Mucosa of stomach (tissue), 1 donor: ENCODE data around the gene FGF3.

ENCODE experiments used
- H3K27me3 ChIP-seq: one replicate; pipeline ENCODE4 v1.7.0; 2013; ENCODE audit warnings: mild to moderate bottlenecking, low read length; ENCODE audit not compliant: control insufficient read depth, insufficient read depth
- H3K36me3 ChIP-seq: one replicate; pipeline ENCODE4 v1.7.0; 2013; ENCODE audit warnings: low read length; ENCODE audit not compliant: control insufficient read depth, insufficient read depth
- H3K4me1 ChIP-seq: one replicate; pipeline ENCODE4 v1.7.0; 2013; ENCODE audit warnings: mild to moderate bottlenecking, low read length; ENCODE audit not compliant: control insufficient read depth, insufficient read depth
- H3K4me3 ChIP-seq: one replicate; pipeline ENCODE4 v1.7.0; 2013; ENCODE audit warnings: low read length
- H3K9ac ChIP-seq: one replicate; pipeline ENCODE4 v1.7.0; 2013; ENCODE audit warnings: mild to moderate bottlenecking, low read length, moderate library complexity
- H3K9me3 ChIP-seq: one replicate; pipeline ENCODE4 v1.7.0; 2013; ENCODE audit warnings: mild to moderate bottlenecking, low read length, moderate library complexity; ENCODE audit not compliant: control insufficient read depth
- donor health status: Pancreatic carcinoma.

The FGF3 gene

GRCh38 chr11:69830086-69830485, 10.9 kb upstream of the FGF3 start:
- Histone ChIP-seq H3K4me3 (no peak overlapping the region), H3K9ac (no peak overlapping the region), H3K9me3 (no peaks in the 10 kb centered on the region), H3K36me3 (no peaks in the 10 kb centered on the region), H3K4me1 (peaks cover 22% of the 10 kb centered on the region), H3K27me3 (peaks cover 16% of the 10 kb centered on the region)

DNA sequence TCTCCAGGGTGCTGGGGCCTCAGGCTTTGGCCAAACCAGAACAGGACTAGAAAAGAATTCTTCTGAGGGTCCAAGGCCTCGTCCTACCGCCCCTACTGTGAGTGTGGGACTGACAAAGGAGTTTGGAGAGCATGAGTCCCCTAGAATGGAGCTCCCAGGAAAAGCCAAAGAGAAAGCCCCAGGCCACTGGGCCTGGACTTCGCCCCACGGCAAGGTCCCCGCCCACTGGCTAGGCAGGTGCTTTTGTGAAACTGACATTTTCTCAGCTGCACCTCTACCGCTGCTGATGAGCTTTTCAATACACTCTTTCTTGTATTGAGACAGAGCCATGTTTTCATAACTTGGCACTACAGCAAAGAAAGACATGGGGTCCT, 9.7 kb upstream of the FGF3 start:
- Histone ChIP-seq H3K4me3 (no peak overlapping the region), H3K27me3 (peaks cover 14% of the 10 kb centered on the region), H3K9me3 (no peaks in the 10 kb centered on the region), H3K36me3 (no peaks in the 10 kb centered on the region), H3K4me1 (peaks cover 28% of the 10 kb centered on the region), H3K9ac (no peak overlapping the region)

GRCh38 chr11:69828276-69828970, 9.2 kb upstream of the FGF3 start:
- H3K9me3 ChIP-seq: no peaks in the 10 kb centered on the region
- H3K27me3 ChIP-seq: peaks cover 18% of the 10 kb centered on the region
- no peak overlapping the region for H3K9ac ChIP-seq
- peaks cover 28% of the 10 kb centered on the region for H3K4me1 ChIP-seq
- no peaks in the 10 kb centered on the region for H3K36me3 ChIP-seq
- H3K4me3 ChIP-seq: no peak overlapping the region

GRCh38 chr11:69826773-69827172, 7.6 kb upstream of the FGF3 start:
- peaks cover 26% of the 10 kb centered on the region for H3K27me3 ChIP-seq

GRCh38 chr11:69825941-69826340, 6.7 kb upstream of the FGF3 start:
- H3K36me3 ChIP-seq: no peaks in the 10 kb centered on the region
- H3K9ac ChIP-seq: no peak overlapping the region
- H3K9me3 ChIP-seq: no peaks in the 10 kb centered on the region
- peaks cover 28% of the 10 kb centered on the region for H3K4me1 ChIP-seq
- no peak overlapping the region for H3K4me3 ChIP-seq
- peaks cover 31% of the 10 kb centered on the region for H3K27me3 ChIP-seq

More at GRCh38 chr11:69826773-69827172, 7.6 kb upstream of the FGF3 start:
- Histone ChIP-seq H3K36me3 (no peaks in the 10 kb centered on the region), H3K4me1 (peaks cover 28% of the 10 kb centered on the region), H3K9me3 (no peaks in the 10 kb centered on the region), H3K9ac (no peak overlapping the region), H3K4me3 (no peak overlapping the region)

GRCh38 chr11:69825037-69825834, 6.0 kb upstream of the FGF3 start:
- no peaks in the 10 kb centered on the region for H3K9me3 ChIP-seq
- H3K27me3 ChIP-seq: peaks cover 36% of the 10 kb centered on the region
- no peak overlapping the region for H3K4me3 ChIP-seq

DNA sequence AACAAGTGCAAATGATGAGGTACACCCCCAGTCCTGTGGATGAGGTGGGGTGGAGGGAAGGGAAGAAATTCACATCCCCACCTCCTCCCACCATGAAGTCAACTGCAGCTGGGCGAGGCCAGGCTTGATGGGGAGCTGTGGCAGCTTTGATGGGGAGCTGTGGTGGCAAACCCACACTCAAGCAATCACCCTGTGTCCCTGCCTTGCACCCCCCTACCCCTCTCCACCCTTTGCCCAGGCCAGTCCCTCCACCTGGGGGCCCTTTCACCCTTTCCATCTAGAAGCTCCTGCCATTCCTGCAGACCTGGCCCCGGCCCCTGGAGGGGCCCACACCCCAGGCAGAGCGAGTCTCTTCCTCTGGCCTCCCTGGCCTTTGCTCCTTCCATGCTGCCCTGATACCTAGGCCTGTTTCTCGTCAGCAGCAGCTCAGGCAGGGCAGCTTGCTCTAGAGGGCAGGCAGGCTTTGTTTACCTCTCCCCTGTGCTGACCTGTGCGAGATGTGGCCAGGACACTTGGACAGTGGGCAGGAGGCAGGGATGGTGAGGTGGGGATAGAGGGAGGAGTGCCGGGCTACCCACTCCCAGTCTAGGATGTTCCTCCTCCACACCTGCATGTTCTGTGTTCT, 4.5 kb upstream of the FGF3 start:
- H3K27me3 ChIP-seq: peaks cover 47% of the 10 kb centered on the region
- no peaks in the 10 kb centered on the region for H3K9me3 ChIP-seq
- H3K9ac ChIP-seq: no peak overlapping the region
- H3K4me3 ChIP-seq: no peak overlapping the region
- H3K36me3 ChIP-seq: no peaks in the 10 kb centered on the region
- peaks cover 22% of the 10 kb centered on the region for H3K4me1 ChIP-seq

More at GRCh38 chr11:69825037-69825834, 6.0 kb upstream of the FGF3 start:
- H3K4me1 ChIP-seq: peaks cover 28% of the 10 kb centered on the region
- no peak overlapping the region for H3K9ac ChIP-seq
- no peaks in the 10 kb centered on the region for H3K36me3 ChIP-seq

GRCh38 chr11:69822676-69823494, 3.7 kb upstream of the FGF3 start:
- no peaks in the 10 kb centered on the region for H3K36me3 ChIP-seq
- H3K4me3 ChIP-seq: no peak overlapping the region
- H3K4me1 ChIP-seq: peaks cover 14% of the 10 kb centered on the region
- no peaks in the 10 kb centered on the region for H3K9me3 ChIP-seq
- H3K27me3 ChIP-seq: peaks cover 56% of the 10 kb centered on the region
- H3K9ac ChIP-seq: no peak overlapping the region

GRCh38 chr11:69821511-69822040, 2.4 kb upstream of the FGF3 start:
- peaks cover 14% of the 10 kb centered on the region for H3K4me1 ChIP-seq
- H3K4me3 ChIP-seq: no peak overlapping the region
- H3K36me3 ChIP-seq: no peaks in the 10 kb centered on the region
- H3K9ac ChIP-seq: no peak overlapping the region
- H3K9me3 ChIP-seq: no peaks in the 10 kb centered on the region
- H3K27me3 ChIP-seq: peaks cover 69% of the 10 kb centered on the region

DNA sequence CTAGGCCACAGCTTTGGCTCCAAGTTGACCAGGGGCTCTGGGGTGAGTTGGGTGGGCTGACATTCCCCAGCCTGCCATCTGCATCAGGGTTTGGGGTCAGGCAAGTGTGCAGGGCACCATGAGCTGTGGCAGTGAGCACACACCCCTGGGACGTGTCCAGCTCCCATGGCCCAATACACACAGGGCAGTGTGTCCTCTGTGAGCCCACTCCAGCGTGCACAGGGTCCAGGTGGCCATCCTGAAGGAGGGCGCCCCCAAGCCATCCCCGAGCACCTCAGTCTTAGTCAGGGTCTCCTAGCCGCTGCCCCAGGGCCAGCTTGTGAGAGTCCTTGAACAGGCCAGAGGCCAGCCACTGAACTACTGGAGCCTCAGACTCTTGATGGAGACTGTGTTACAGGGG, 1.2 kb upstream of the FGF3 start:
- H3K4me3 ChIP-seq: no peak overlapping the region
- no peaks in the 10 kb centered on the region for H3K9me3 ChIP-seq
- no peaks in the 10 kb centered on the region for H3K36me3 ChIP-seq
- H3K9ac ChIP-seq: no peak overlapping the region
- H3K4me1 ChIP-seq: peaks cover 9% of the 10 kb centered on the region
- peaks cover 79% of the 10 kb centered on the region for H3K27me3 ChIP-seq

DNA sequence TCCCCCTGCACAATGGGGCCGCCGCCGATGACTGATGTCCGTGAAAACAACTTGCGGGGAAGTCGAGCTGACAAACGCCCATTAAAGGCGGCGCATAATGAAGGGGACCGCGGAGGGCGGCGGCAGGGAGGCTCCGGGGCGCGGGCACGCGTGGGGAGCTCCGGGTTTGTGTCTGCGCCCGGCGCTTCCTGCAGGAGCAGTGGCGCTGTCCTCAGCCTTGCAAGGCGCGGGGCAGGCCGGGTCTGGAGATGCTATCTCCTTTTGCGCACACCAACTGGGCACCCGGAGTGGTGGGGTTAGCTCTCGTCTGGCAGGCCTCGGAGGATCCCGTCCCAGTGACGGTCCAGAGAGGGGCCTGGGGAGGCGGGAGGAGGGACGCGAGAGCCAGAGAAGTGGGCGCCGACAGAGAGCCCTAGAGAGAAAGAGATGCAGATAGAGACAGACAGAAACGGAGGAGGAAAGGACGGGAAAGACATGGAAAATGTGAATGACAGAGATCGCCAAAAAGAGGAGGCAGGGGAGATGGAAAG, 390 bp upstream of the FGF3 start:
- H3K36me3 ChIP-seq: no peaks in the 10 kb centered on the region
- H3K9ac ChIP-seq: no peak overlapping the region
- H3K4me1 ChIP-seq: peaks cover 1% of the 10 kb centered on the region
- H3K27me3 ChIP-seq: peaks cover 79% of the 10 kb centered on the region
- no peak overlapping the region for H3K4me3 ChIP-seq
- H3K9me3 ChIP-seq: no peaks in the 10 kb centered on the region
